Type B pancreatic cell (in vitro differentiated cells): ENCODE results near the gene LDLRAD3. TPM values are rescaled to one million over a fixed set of nuclear protein-coding genes. Genes with fewer than 3 reads are reported as not detected.

Experiments
- DNase-seq: peaks from one replicate; pipeline ENCODE4 v3.0.0; 2021; ENCODE audit warnings: mixed read lengths; ENCODE audit not compliant: unreplicated experiment; ENCODE audit errors: extremely low spot score
- H3K27ac Mint-ChIP-seq: 2 replicates; pipeline ENCODE4 v1.8.0; 2021; ENCODE audit warnings: mild to moderate bottlenecking, mixed read lengths
- H3K27me3 Mint-ChIP-seq: 2 replicates; pipeline ENCODE4 v1.8.0; 2021; ENCODE audit warnings: mixed read lengths
- H3K36me3 Mint-ChIP-seq: 2 replicates; pipeline ENCODE4 v1.8.0; 2021; ENCODE audit warnings: mixed read lengths
- H3K4me1 Mint-ChIP-seq: one replicate; pipeline ENCODE4 v1.8.0; 2021; ENCODE audit warnings: mixed read lengths; ENCODE audit not compliant: unreplicated experiment
- H3K4me3 Mint-ChIP-seq: 2 replicates; pipeline ENCODE4 v1.8.0; 2021; ENCODE audit warnings: mild to moderate bottlenecking, mixed read lengths
- H3K9me3 Mint-ChIP-seq: 2 replicates; pipeline ENCODE4 v1.8.0; 2021; ENCODE audit warnings: mixed read lengths
- CTCF ChIP-seq: fragments of 200-600 bp; sonication (generic); conservative IDR thresholded peaks from 2 replicates; pipeline ENCODE4 v1.5.0; 2021; ENCODE audit warnings: antibody characterized with exemption, mild to moderate bottlenecking
- total RNA-seq: library from RNA; stranded (reverse); gene quantifications from 2 replicates; pipeline ENCODE4 v1.2.1, GENCODE V29; 2021; ENCODE audit warnings: low replicate concordance

LDLRAD3 gene
- total RNA-seq, 1 donor from 2014 or later, result 20.7 TPM

- no peak for TF ChIP-seq CTCF
- Mint-ChIP-seq H3K36me3 (peaks cover 14% of the 10 kb centered on the region), H3K27me3 (no peaks in the 10 kb centered on the region), H3K9me3 (peaks cover 15% of the 10 kb centered on the region), H3K4me1 (peaks cover 18% of the 10 kb centered on the region), H3K27ac (no peak overlapping the region), H3K4me3 (no peak overlapping the region)
- no peak for DNase-seq
Observed at GRCh38 chr11:35969089-35970042, 25.5 kb downstream of the LDLRAD3 start.

DNA sequence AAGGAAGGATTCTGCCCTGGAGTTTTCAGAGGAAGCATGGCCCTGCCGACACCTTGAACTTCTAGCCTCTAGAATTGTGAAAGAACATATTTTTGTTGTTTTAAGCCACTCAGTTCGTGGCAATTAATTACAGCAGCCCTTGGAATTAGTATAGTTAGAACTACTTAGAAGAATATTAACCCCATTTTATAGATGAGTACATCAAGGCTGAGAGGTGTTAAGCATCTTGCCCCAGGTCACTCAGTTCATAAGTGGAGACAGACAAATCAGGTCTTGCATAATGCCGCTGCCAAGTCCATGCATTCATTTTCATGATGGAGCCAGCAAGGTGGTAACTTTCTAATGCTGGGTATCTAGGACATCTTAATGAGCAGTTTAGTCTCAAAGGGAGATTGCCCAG is 26.6 kb downstream of the LDLRAD3 start:
- H3K27ac Mint-ChIP-seq, result no peak overlapping the region
- no peak overlapping the region for H3K4me3 Mint-ChIP-seq
- H3K36me3 Mint-ChIP-seq, result peaks cover 16% of the 10 kb centered on the region
- DNase-seq, result no peak
- TF ChIP-seq CTCF, result no peak
- no peaks in the 10 kb centered on the region for H3K27me3 Mint-ChIP-seq
- peaks cover 14% of the 10 kb centered on the region for H3K4me1 Mint-ChIP-seq
- peaks cover 11% of the 10 kb centered on the region for H3K9me3 Mint-ChIP-seq

DNA sequence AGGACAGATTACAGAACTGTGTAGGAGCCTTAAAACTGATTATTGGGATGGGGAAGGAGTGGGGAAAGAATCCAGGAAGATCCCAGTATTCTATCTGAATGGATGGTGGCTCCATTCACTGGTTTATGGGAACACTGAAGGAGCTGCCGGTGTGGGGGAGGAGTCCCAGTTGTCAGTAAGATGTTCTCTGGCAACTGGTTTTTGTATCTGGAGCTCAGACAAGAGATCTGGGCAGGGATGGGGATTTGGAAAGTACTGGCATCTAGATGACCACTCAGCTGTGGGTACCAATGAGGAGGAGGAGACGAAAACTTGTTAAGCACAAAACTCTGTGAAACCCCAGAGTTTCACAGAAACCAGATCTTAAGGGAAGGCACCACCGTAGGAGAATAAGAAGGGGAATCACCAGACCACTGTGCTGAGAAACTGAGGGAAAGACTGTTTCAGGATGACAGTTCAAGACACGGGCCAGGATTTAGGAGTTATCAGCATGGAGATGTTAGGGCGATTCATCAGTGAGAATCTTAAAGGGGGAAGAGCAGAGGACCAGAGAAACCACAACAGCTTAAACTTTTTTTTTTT is 28.1 kb downstream of the LDLRAD3 start:
- H3K9me3 Mint-ChIP-seq, result peaks cover 18% of the 10 kb centered on the region
- H3K4me3 Mint-ChIP-seq, result no peak overlapping the region
- TF ChIP-seq CTCF, result no peak
- H3K27me3 Mint-ChIP-seq, result no peaks in the 10 kb centered on the region
- DNase-seq, result no peak
- H3K36me3 Mint-ChIP-seq, result peaks cover 29% of the 10 kb centered on the region
- no peak overlapping the region for H3K27ac Mint-ChIP-seq
- H3K4me1 Mint-ChIP-seq, result peaks cover 12% of the 10 kb centered on the region

DNA sequence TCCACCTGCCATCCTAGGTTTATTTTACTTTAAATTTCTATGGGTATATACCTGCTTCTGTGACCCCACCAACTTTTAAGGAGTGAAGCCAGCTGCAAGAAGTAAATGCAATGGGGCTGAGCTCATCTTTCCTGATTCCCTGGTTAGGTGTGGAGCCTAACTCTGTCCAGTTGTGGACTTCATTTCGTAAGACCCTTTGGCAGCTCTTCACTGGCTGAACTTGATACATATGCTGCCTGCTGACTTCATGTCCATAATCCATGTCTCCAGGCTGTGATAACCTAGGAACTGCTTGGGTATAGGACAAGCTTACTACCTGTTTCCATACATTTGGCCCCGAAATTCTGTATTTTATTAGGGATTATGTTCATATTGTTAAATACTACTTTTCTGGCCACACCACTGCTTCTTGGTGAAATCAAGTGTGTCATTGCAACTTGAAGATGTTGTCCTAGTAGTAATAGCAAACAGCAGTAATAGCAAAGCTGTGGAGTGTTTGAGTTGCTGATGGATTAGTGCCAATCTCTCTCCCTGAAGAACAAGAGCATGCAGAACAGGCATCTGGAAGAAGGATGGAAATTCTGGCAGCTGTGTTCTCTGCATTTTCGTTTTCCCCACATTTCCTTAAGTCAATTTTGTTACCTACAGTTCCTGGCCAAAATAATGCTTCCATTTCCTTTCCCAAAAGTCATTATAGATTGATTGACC is 31.2 kb downstream of the LDLRAD3 start:
- Mint-ChIP-seq H3K4me1 (peaks cover 28% of the 10 kb centered on the region), H3K4me3 (no peak overlapping the region), H3K27ac (no peak overlapping the region), H3K36me3 (peaks cover 29% of the 10 kb centered on the region), H3K27me3 (no peaks in the 10 kb centered on the region), H3K9me3 (peaks cover 18% of the 10 kb centered on the region)
- TF ChIP-seq CTCF, result no peak
- DNase-seq, result no peak

DNA sequence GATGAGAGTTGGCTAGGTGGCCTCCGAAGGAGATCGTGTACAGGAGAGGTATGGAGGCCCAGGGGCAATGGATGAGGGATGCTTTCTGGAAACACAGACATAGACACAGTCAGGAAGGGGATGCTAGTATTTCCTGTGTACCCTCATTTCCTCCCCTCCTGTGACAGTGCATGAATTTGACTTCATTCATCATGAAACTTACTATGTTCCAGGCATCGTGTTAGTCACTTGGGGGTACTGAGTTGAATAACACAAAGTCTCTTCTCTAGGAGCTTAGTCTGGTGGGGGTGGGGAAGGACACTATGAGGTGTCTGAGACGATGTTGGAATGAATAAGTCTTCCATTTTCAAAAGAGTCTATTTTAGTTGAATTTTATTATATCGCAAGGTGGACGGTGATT is 32.6 kb downstream of the LDLRAD3 start:
- Mint-ChIP-seq H3K36me3 (peaks cover 27% of the 10 kb centered on the region), H3K9me3 (peaks cover 16% of the 10 kb centered on the region), H3K27me3 (no peaks in the 10 kb centered on the region), H3K4me1 (peaks cover 31% of the 10 kb centered on the region), H3K27ac (no peak overlapping the region), H3K4me3 (no peak overlapping the region)
- no peak for TF ChIP-seq CTCF
- DNase-seq, result no peak
